Neural progenitor cell (in vitro differentiated cells): ENCODE data around the gene SLC25A51. TPM values are rescaled to one million over a fixed set of nuclear protein-coding genes. Genes with fewer than 3 reads are reported as not detected.

Source experiments
- DNase-seq: peaks from one replicate; pipeline ENCODE4 v3.0.0-alpha.2; 2016; ENCODE audit warnings: low spot score
- H2AFZ ChIP-seq: fragments of 200-600 bp; sonication (generic); replicated peaks from 2 replicates; pipeline ENCODE4 v1.6.1; 2016; ENCODE audit warnings: antibody characterized with exemption
- H3F3A ChIP-seq: fragments of 200-600 bp; sonication (generic); 2 replicates; pipeline ENCODE4 v1.6.1; 2016; ENCODE audit warnings: antibody characterized with exemption, low read depth
- H3K27ac ChIP-seq: fragments of 200-600 bp; sonication (generic); 2 replicates; pipeline ENCODE4 v1.5.1; 2016; ENCODE audit warnings: mild to moderate bottlenecking
- H3K27me3 ChIP-seq: fragments of 200-600 bp; sonication (generic); 2 replicates; pipeline ENCODE4 v1.6.1; 2016; ENCODE audit warnings: mild to moderate bottlenecking, moderate library complexity
- H3K36me3 ChIP-seq: fragments of 200-600 bp; sonication (generic); 2 replicates; pipeline ENCODE4 v1.5.1; 2016
- H3K4me1 ChIP-seq: fragments of 200-600 bp; sonication (generic); 2 replicates; pipeline ENCODE4 v1.6.1; 2016; ENCODE audit warnings: mixed run types
- H3K4me2 ChIP-seq: fragments of 200-600 bp; sonication (generic); 2 replicates; pipeline ENCODE4 v1.6.1; 2016
- H3K4me3 ChIP-seq: fragments of 200-600 bp; sonication (generic); 2 replicates; pipeline ENCODE4 v1.5.1; 2016
- H3K79me2 ChIP-seq: fragments of 200-600 bp; sonication (generic); 2 replicates; pipeline ENCODE4 v1.6.1; 2016; ENCODE audit warnings: low read depth
- H3K9ac ChIP-seq: fragments of 200-600 bp; sonication (generic); 2 replicates; pipeline ENCODE4 v1.6.1; 2016
- H3K9me3 ChIP-seq: fragments of 200-600 bp; sonication (generic); 2 replicates; pipeline ENCODE4 v1.5.1; 2016; ENCODE audit warnings: low read depth
- H4K20me1 ChIP-seq: fragments of 200-600 bp; sonication (generic); 2 replicates; pipeline ENCODE4 v1.6.1; 2016; ENCODE audit warnings: low read depth
- H3K27ac Mint-ChIP-seq: 3 replicates; pipeline ENCODE4 v1.8.0; 2021; ENCODE audit warnings: mixed read lengths
- H3K27me3 Mint-ChIP-seq: 2 replicates; pipeline ENCODE4 v1.8.0; 2022; ENCODE audit warnings: low read depth, mild to moderate bottlenecking, inconsistent platforms, moderate library complexity, mixed read lengths; ENCODE audit not compliant: insufficient read depth
- H3K36me3 Mint-ChIP-seq: 3 replicates; pipeline ENCODE4 v1.8.0; 2021; ENCODE audit warnings: mixed read lengths
- H3K4me1 Mint-ChIP-seq: 3 replicates; pipeline ENCODE4 v1.8.0; 2021; ENCODE audit warnings: mixed read lengths
- H3K4me3 Mint-ChIP-seq: 3 replicates; pipeline ENCODE4 v1.8.0; 2021; ENCODE audit warnings: mild to moderate bottlenecking, moderate library complexity, mixed read lengths
- H3K9me3 Mint-ChIP-seq: 3 replicates; pipeline ENCODE4 v1.8.0; 2020; ENCODE audit warnings: mixed read lengths
- EZH2 ChIP-seq: fragments of 200-600 bp; sonication (generic); IDR thresholded peaks from 2 replicates; pipeline ENCODE4 v1.6.1; 2017; ENCODE audit warnings: antibody characterized with exemption, mild to moderate bottlenecking, moderate library complexity
- EZH2phosphoT487 ChIP-seq: fragments of 200-600 bp; sonication (generic); IDR thresholded peaks from 2 replicates; pipeline ENCODE4 v1.6.1; 2017; ENCODE audit warnings: antibody characterized with exemption
- total RNA-seq: library from RNA; depleted of rRNA; stranded (reverse); fragments of >200 nt; gene quantifications from 2 replicates; pipeline ENCODE4 v1.2.3, GENCODE V29; 2015; ENCODE audit warnings: low replicate concordance
- TF ChIP-seq, protein P1 (sequence below): fragments of 200-600 bp; sonication (generic); IDR thresholded peaks from 2 replicates; pipeline ENCODE4 v1.5.1; 2017; ENCODE audit warnings: antibody characterized with exemption, mild to moderate bottlenecking

Gene SLC25A51
- total RNA-seq, 1 donor from 2014 or later: 24.6 TPM

DNA sequence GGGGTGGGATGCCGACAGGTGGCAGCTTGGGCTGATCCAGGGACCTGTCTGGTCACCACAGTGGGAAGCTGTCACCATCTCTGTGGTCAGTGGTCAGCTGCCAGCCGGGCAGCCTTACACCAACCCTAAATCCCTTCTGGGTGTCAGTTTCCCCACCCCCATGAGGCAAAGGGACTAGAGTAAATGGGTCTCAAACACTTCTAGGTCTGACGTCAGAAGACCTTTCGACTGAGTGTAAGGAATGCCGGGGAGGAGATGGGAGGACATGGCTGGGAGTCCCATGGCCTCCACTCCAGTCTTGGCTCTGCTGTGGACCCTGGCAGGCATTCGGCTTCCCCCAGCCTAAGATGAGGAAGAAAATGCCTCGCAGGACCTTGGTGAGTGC is 40.3 kb upstream of the SLC25A51 start:
- Mint-ChIP-seq H3K36me3 (peaks cover 6% of the 10 kb centered on the region), H3K27me3 (no peaks in the 10 kb centered on the region), H3K4me3 (no peak overlapping the region), H3K27ac (no peak overlapping the region), H3K4me1 (peaks cover 26% of the 10 kb centered on the region), H3K9me3 (no peaks in the 10 kb centered on the region)
- Histone ChIP-seq H3K36me3 (no peaks in the 10 kb centered on the region), H3K79me2 (no peaks in the 10 kb centered on the region), H3K4me3 (no peak overlapping the region), H4K20me1 (no peaks in the 10 kb centered on the region), H3K27me3 (no peaks in the 10 kb centered on the region), H3K27ac (no peak overlapping the region), H3K9me3 (no peaks in the 10 kb centered on the region), H3K4me1 (peaks cover 14% of the 10 kb centered on the region), H3F3A (no peaks in the 10 kb centered on the region), H3K4me2 (no peak overlapping the region), H3K9ac (no peak overlapping the region), H2AFZ (no peak overlapping the region)
- TF ChIP-seq EZH2phosphoT487 (no peak), EZH2 (no peak)
- TF ChIP-seq, protein P1, sequence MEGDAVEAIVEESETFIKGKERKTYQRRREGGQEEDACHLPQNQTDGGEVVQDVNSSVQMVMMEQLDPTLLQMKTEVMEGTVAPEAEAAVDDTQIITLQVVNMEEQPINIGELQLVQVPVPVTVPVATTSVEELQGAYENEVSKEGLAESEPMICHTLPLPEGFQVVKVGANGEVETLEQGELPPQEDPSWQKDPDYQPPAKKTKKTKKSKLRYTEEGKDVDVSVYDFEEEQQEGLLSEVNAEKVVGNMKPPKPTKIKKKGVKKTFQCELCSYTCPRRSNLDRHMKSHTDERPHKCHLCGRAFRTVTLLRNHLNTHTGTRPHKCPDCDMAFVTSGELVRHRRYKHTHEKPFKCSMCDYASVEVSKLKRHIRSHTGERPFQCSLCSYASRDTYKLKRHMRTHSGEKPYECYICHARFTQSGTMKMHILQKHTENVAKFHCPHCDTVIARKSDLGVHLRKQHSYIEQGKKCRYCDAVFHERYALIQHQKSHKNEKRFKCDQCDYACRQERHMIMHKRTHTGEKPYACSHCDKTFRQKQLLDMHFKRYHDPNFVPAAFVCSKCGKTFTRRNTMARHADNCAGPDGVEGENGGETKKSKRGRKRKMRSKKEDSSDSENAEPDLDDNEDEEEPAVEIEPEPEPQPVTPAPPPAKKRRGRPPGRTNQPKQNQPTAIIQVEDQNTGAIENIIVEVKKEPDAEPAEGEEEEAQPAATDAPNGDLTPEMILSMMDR: no peak
- DNase-seq: no peak

DNA sequence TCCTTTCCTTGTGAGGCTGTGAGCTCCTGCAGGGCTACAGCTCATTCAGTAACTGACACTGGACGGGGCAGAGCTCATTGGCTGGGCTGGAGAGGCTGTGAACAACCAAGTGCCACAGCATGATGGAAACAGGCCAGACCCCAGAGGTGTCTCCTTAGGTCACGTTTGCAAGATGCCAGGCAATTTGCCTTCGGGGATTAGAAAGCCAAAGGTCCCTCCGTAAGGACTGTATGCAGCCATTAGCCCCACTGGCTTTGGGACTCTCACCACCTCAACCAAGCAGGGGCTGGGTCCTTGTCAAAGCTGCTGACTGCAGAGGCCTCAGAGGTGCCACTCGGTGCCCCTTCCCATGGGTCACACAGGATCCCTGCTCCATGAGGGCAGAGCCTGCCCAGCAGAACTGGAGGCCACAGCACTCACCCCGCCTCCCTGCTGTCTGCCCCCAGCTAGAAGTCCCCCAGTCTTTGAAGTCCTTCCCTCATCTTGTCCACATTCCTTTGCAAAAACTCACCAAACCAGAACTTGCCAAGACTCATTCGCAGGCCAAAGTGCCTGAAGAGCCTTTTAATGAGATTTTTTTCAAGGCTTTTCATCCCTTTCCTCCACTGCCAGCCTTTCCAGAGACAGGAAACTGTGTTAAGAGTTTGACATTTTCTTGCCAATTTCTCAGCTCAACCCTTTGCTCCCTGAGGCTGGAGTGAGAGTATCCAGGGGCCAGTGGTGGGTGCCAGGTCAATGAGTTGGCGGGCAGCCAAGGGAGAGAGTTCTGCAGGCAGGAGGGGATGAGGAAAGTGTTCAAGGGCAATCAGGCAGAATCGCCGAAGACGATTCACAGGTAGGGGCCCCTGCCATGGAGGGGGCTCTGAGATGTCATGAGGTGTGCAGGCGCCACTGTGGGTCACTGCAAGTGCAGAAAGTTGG is 39.7 kb upstream of the SLC25A51 start:
- Histone ChIP-seq H3K4me1 (peaks cover 14% of the 10 kb centered on the region), H3K9me3 (no peaks in the 10 kb centered on the region), H3F3A (no peaks in the 10 kb centered on the region), H3K4me3 (no peak overlapping the region), H3K79me2 (no peaks in the 10 kb centered on the region), H3K9ac (no peak overlapping the region), H2AFZ (peak overlapping the region; percentile 1), H3K27ac (no peak overlapping the region), H3K27me3 (no peaks in the 10 kb centered on the region), H3K36me3 (no peaks in the 10 kb centered on the region), H3K4me2 (no peak overlapping the region), H4K20me1 (no peaks in the 10 kb centered on the region)
- H3K4me1 Mint-ChIP-seq: peaks cover 33% of the 10 kb centered on the region
- peak overlapping the region; percentile 47 for H3K27ac Mint-ChIP-seq
- DNase-seq: no peak
- H3K36me3 Mint-ChIP-seq: peaks cover 6% of the 10 kb centered on the region
- no peaks in the 10 kb centered on the region for H3K27me3 Mint-ChIP-seq
- H3K9me3 Mint-ChIP-seq: no peaks in the 10 kb centered on the region
- H3K4me3 Mint-ChIP-seq: no peak overlapping the region
- TF ChIP-seq, protein P1: no peak
- TF ChIP-seq EZH2 (no peak), EZH2phosphoT487 (no peak)

DNA sequence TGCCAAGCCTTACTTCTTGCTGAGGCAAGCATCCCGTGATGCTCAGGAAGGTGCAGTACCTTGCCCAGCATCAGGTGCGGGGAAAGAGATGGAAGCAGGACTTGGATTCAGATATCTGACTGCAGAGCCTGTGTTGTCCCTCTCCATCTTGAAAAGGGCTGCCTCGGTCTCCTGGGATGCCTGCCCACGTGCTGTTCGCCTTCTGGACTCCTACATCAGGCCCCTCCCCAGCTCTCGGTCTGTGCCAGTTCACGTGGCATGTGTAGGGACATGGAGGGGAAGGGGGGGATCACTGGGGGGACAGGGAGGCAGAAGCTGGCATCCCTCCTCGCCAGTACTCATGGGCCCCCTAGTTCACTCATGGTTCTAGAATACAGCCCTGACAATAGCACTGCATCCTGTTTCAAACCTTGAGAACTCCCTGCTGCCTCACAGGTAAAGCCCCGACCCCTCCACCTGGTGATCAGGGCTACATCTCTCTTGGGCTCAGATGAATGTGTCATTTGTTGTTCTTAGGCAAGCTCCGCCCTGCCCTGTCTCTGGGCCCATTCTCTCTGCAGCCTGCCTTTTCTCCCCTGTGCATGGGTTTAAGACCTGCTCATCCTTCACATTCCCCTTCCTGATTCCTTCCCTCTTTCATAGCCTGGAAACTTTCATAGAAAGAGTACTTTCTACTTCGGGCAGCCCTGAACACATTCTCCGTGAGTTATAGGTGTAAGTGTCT is 38.9 kb upstream of the SLC25A51 start:
- Histone ChIP-seq H3K36me3 (no peaks in the 10 kb centered on the region), H3K4me2 (no peak overlapping the region), H3K9me3 (no peaks in the 10 kb centered on the region), H4K20me1 (no peaks in the 10 kb centered on the region), H3K4me1 (peaks cover 15% of the 10 kb centered on the region), H3F3A (no peaks in the 10 kb centered on the region), H3K27me3 (no peaks in the 10 kb centered on the region), H3K27ac (no peak overlapping the region), H3K9ac (no peak overlapping the region), H3K4me3 (no peak overlapping the region), H3K79me2 (no peaks in the 10 kb centered on the region), H2AFZ (peak overlapping the region; percentile 1)
- peaks cover 6% of the 10 kb centered on the region for H3K36me3 Mint-ChIP-seq
- peak overlapping the region; percentile 47 for H3K27ac Mint-ChIP-seq
- H3K4me1 Mint-ChIP-seq: peaks cover 41% of the 10 kb centered on the region
- TF ChIP-seq, protein P1: no peak
- no peak for TF ChIP-seq EZH2phosphoT487
- no peaks in the 10 kb centered on the region for H3K9me3 Mint-ChIP-seq
- DNase-seq: no peak
- no peak overlapping the region for H3K4me3 Mint-ChIP-seq
- H3K27me3 Mint-ChIP-seq: no peaks in the 10 kb centered on the region
